Caco-2 (cell line): ENCODE measurements around the gene FAM241A. TPM values are rescaled to one million over a fixed set of nuclear protein-coding genes. Genes with fewer than 3 reads are reported as not detected.

Experiments
- BruUV-seq: library from RNA; stranded (reverse); fragments of 400-500 nt; replicated peaks from 2 replicates; lab custom pipeline; 2021; lab: Mats Ljungman, UMichigan
- CTCF ChIA-PET: fragments of 300-600 bp; sonication (Branson Sonifier 250); formaldehyde crosslinking; loops from one replicate; lab custom pipeline; 2022; ENCODE audit warnings: antibody characterized with exemption; lab: Charles Lee
- POLR2A ChIA-PET: fragments of 300-600 bp; sonication (Branson Sonifier 250); formaldehyde crosslinking; loops from one replicate; lab custom pipeline; 2022; ENCODE audit warnings: antibody characterized with exemption; lab: Charles Lee
- DNase-seq, 2 experiments: peaks; one replicate each; pipeline versions ENCODE4 v3.0.0 to v3.0.0-alpha.2; 2020 to 2022
- H3K27me3 ChIP-seq: replicated peaks from 2 replicates; pipeline ENCODE4 v1.6.0; 2011; ENCODE audit warnings: low read length; ENCODE audit not compliant: control insufficient read depth, insufficient read depth
- H3K36me3 ChIP-seq: 2 replicates; pipeline ENCODE4 v1.5.1; 2011; ENCODE audit warnings: low read length; ENCODE audit not compliant: control insufficient read depth, insufficient read depth
- H3K4me1 ChIP-seq: fragments of 250-450 bp; sonication (Bioruptor Pico); 2 replicates; pipeline ENCODE4 v1.5.1; 2020; ENCODE audit warnings: mild to moderate bottlenecking
- H3K4me3 ChIP-seq: 2 replicates; pipeline ENCODE4 v1.5.1; 2011; ENCODE audit warnings: low read depth, mild to moderate bottlenecking, control low read depth, low read length
- H3K9me3 ChIP-seq: fragments of 250-450 bp; sonication (Bioruptor Pico); 2 replicates; pipeline ENCODE4 v1.5.1; 2020; ENCODE audit warnings: mild to moderate bottlenecking, moderate library complexity
- H3K27ac Mint-ChIP-seq: one replicate; pipeline ENCODE4 v1.8.0; 2022; ENCODE audit warnings: mixed read lengths; ENCODE audit not compliant: unreplicated experiment
- H3K27me3 Mint-ChIP-seq: one replicate; pipeline ENCODE4 v1.8.0; 2022; ENCODE audit warnings: mixed read lengths; ENCODE audit not compliant: insufficient read depth, unreplicated experiment
- H3K36me3 Mint-ChIP-seq: one replicate; pipeline ENCODE4 v1.8.0; 2022; ENCODE audit warnings: mild to moderate bottlenecking, mixed read lengths; ENCODE audit not compliant: insufficient read depth, unreplicated experiment
- H3K4me1 Mint-ChIP-seq: one replicate; pipeline ENCODE4 v1.8.0; 2022; ENCODE audit warnings: low read depth, mixed read lengths; ENCODE audit not compliant: unreplicated experiment
- H3K4me3 Mint-ChIP-seq: one replicate; pipeline ENCODE4 v1.8.0; 2022; ENCODE audit warnings: mild to moderate bottlenecking, moderate library complexity, mixed read lengths; ENCODE audit not compliant: unreplicated experiment
- H3K9me3 Mint-ChIP-seq: one replicate; pipeline ENCODE4 v1.8.0; 2022; ENCODE audit warnings: mixed read lengths; ENCODE audit not compliant: unreplicated experiment
- CTCF ChIP-seq, 2 experiments: fragments of 200-600 bp in 1 of 2; IDR thresholded peaks; 1 replicate in 1 of 2; 2 replicates in 1 of 2; pipeline versions ENCODE4 v1.5.1 to v1.8.0; 2011 to 2022; ENCODE audit warnings: antibody characterized with exemption in 1 of 2, control low read depth in 1 of 2, inconsistent platforms in 1 of 2, low read depth in 1 of 2, low read length in 1 of 2, mild to moderate bottlenecking in 1 of 2, moderate library complexity in 1 of 2; ENCODE audit not compliant: insufficient read depth in 1 of 2, severe bottlenecking in 1 of 2, unreplicated experiment in 1 of 2
- intact Hi-C: fragments of 100-400 bp; cut with micrococcal nuclease; formaldehyde crosslinking; loops from one replicate; pipeline ENCODE4 v1.10.0; 2022; ENCODE audit not compliant: unreplicated experiment
- total RNA-seq: library from RNA; stranded (reverse); gene quantifications from 2 replicates; pipeline ENCODE4 v1.2.3, GENCODE V29; 2022

Gene FAM241A
- total RNA-seq, 1 experiment from 2014 or later = 1.0 TPM

GRCh38 chr4:112142182-112142581, 3.1 kb upstream of the FAM241A start:
- Mint-ChIP-seq H3K36me3 (no peaks in the 10 kb centered on the region), H3K4me1 (peaks cover 18% of the 10 kb centered on the region), H3K27me3 (no peaks in the 10 kb centered on the region), H3K27ac (no peak overlapping the region), H3K9me3 (no peaks in the 10 kb centered on the region), H3K4me3 (no peak overlapping the region)
- ChIA-PET POLR2A (no interaction called here), CTCF (no interaction called here)
- Histone ChIP-seq H3K4me3 (no peak overlapping the region), H3K27me3 (no peaks in the 10 kb centered on the region), H3K36me3 (no peaks in the 10 kb centered on the region), H3K4me1 (no peaks in the 10 kb centered on the region; the same call in 1 of the 2 replicates), H3K9me3 (no peaks in the 10 kb centered on the region)
- BruUV-seq = no TSS peak
- no peak for TF ChIP-seq CTCF (IDR thresholded peaks at IDR 0.05; ENCODE audit: insufficient read depth in 1 of 2, low read depth in 1 of 2, low read length in 1 of 2, severe bottlenecking in 1 of 2, unreplicated experiment in 1 of 2)
- no peak for DNase-seq
- intact Hi-C loops = no loop called here

- H3K4me3 ChIP-seq = no peak overlapping the region
- intact Hi-C loops = no loop called here
- Mint-ChIP-seq H3K4me1 (peaks cover 18% of the 10 kb centered on the region), H3K27ac (no peak overlapping the region), H3K9me3 (no peaks in the 10 kb centered on the region), H3K36me3 (no peaks in the 10 kb centered on the region), H3K4me3 (no peak overlapping the region), H3K27me3 (no peaks in the 10 kb centered on the region)
- H3K27me3 ChIP-seq = no peaks in the 10 kb centered on the region
- H3K9me3 ChIP-seq = no peaks in the 10 kb centered on the region
- no peaks in the 10 kb centered on the region; the same call in 1 of the 2 replicates for H3K4me1 ChIP-seq
- no peak for TF ChIP-seq CTCF (IDR thresholded peaks at IDR 0.05; ENCODE audit: insufficient read depth in 1 of 2, low read depth in 1 of 2, low read length in 1 of 2, severe bottlenecking in 1 of 2, unreplicated experiment in 1 of 2)
- no peak for DNase-seq
- CTCF ChIA-PET = no interaction called here
- no peaks in the 10 kb centered on the region for H3K36me3 ChIP-seq
- no TSS peak for BruUV-seq
- POLR2A ChIA-PET = no interaction called here
These were observed 1.5 kb upstream of the FAM241A start for GRCh38 chr4:112143781-112144180.

- H3K4me3 ChIP-seq = peak overlapping the region; percentile 72
- no peaks in the 10 kb centered on the region for H3K27me3 ChIP-seq
- no peaks in the 10 kb centered on the region for H3K9me3 ChIP-seq
- intact Hi-C loops = loop anchor here (1.0 kb wide), 2 partner anchors 31 to 44 kb away; no protein-coding TSS in a partner anchor
- DNase-seq = no peak
- no peaks in the 10 kb centered on the region for H3K9me3 Mint-ChIP-seq
- H3K27me3 Mint-ChIP-seq = no peaks in the 10 kb centered on the region
- no peaks in the 10 kb centered on the region for H3K36me3 Mint-ChIP-seq
- BruUV-seq = no TSS peak
- peaks cover 18% of the 10 kb centered on the region for H3K4me1 Mint-ChIP-seq
- H3K36me3 ChIP-seq = no peaks in the 10 kb centered on the region
- TF ChIP-seq CTCF (IDR thresholded peaks at IDR 0.05; ENCODE audit: insufficient read depth in 1 of 2, low read depth in 1 of 2, low read length in 1 of 2, severe bottlenecking in 1 of 2, unreplicated experiment in 1 of 2) = no peak
- ChIA-PET POLR2A (no interaction called here), CTCF (no interaction called here)
- H3K4me3 Mint-ChIP-seq = peak overlapping the region; percentile 82
- H3K27ac Mint-ChIP-seq = no peak overlapping the region
- no peaks in the 10 kb centered on the region; the same call in 1 of the 2 replicates for H3K4me1 ChIP-seq
These were observed 518 bp upstream of the FAM241A start for GRCh38 chr4:112144546-112145325.
